MM.1S (cell line): ENCODE data around the gene PRDM1.

ENCODE experiments used
- DNase-seq: peaks from one replicate; pipeline ENCODE4 v3.0.0-alpha.2; 2015
- H2AFZ ChIP-seq: fragments of 300-600 bp; sonication (generic); 2 replicates; pipeline ENCODE4 v1.6.0; 2016; ENCODE audit warnings: antibody characterized with exemption, low read length
- H3F3A ChIP-seq: fragments of 300-600 bp; sonication (generic); 2 replicates; pipeline ENCODE4 v1.6.1; 2016; ENCODE audit warnings: mild to moderate bottlenecking, antibody characterized with exemption, low read length, moderate library complexity, mixed read lengths; ENCODE audit not compliant: insufficient read depth
- H3K27ac ChIP-seq: fragments of 300-600 bp; sonication (generic); 2 replicates; pipeline ENCODE4 v1.5.1; 2016; ENCODE audit warnings: mild to moderate bottlenecking, low read length
- H3K27me3 ChIP-seq: fragments of 300-600 bp; sonication (generic); replicated peaks from 2 replicates; pipeline ENCODE4 v1.6.0; 2016; ENCODE audit warnings: low read length; ENCODE audit not compliant: insufficient read depth
- H3K36me3 ChIP-seq: fragments of 300-600 bp; sonication (generic); replicated peaks from 2 replicates; pipeline ENCODE4 v1.6.1; 2016; ENCODE audit warnings: mild to moderate bottlenecking, low read length, mixed read lengths; ENCODE audit not compliant: insufficient read depth
- H3K4me1 ChIP-seq: fragments of 300-600 bp; sonication (generic); 2 replicates; pipeline ENCODE4 v1.6.1; 2016; ENCODE audit warnings: low read length, mixed read lengths
- H3K4me2 ChIP-seq: fragments of 300-600 bp; sonication (generic); 2 replicates; pipeline ENCODE4 v1.6.0; 2016; ENCODE audit warnings: low read depth, low read length
- H3K4me3 ChIP-seq: fragments of 300-600 bp; sonication (generic); 2 replicates; pipeline ENCODE4 v1.5.1; 2016; ENCODE audit warnings: low read length, mixed read lengths
- H3K79me2 ChIP-seq: fragments of 300-600 bp; sonication (generic); 2 replicates; pipeline ENCODE4 v1.6.1; 2016; ENCODE audit warnings: mixed run types, low read length, mixed read lengths
- H3K9ac ChIP-seq: fragments of 300-600 bp; sonication (generic); 2 replicates; pipeline ENCODE4 v1.6.1; 2016; ENCODE audit warnings: low read length, mixed read lengths
- H3K9me2 ChIP-seq: fragments of 300-600 bp; sonication (generic); replicated peaks from 2 replicates; pipeline ENCODE4 v1.6.1; 2016; ENCODE audit warnings: mild to moderate bottlenecking, low read length, mixed read lengths; ENCODE audit not compliant: insufficient read depth
- H3K9me3 ChIP-seq: fragments of 300-600 bp; sonication (generic); replicated peaks from 2 replicates; pipeline ENCODE4 v1.6.1; 2016; ENCODE audit warnings: mild to moderate bottlenecking, low read length, mixed read lengths; ENCODE audit not compliant: insufficient read depth
- H4K20me1 ChIP-seq: fragments of 300-600 bp; sonication (generic); 2 replicates; pipeline ENCODE4 v1.6.1; 2016; ENCODE audit warnings: mild to moderate bottlenecking, low read length, moderate library complexity, mixed read lengths; ENCODE audit not compliant: insufficient read depth
- EZH2 ChIP-seq: fragments of 300-600 bp; sonication (generic); optimal IDR thresholded peaks from 2 replicates; pipeline ENCODE3; 2017; ENCODE audit warnings: low read depth, mild to moderate bottlenecking, antibody characterized with exemption, low read length, mixed read lengths
- EZH2phosphoT487 ChIP-seq: fragments of 300-600 bp; sonication (generic); IDR thresholded peaks from 2 replicates; pipeline ENCODE4 v1.6.1; 2018; ENCODE audit warnings: antibody characterized with exemption, low read length
- TF ChIP-seq, protein P1 (sequence below): fragments of 300-600 bp; sonication (generic); IDR thresholded peaks from 2 replicates; pipeline ENCODE4 v1.5.1; 2016; ENCODE audit warnings: antibody characterized with exemption, low read length, mixed read lengths

The PRDM1 gene

DNA sequence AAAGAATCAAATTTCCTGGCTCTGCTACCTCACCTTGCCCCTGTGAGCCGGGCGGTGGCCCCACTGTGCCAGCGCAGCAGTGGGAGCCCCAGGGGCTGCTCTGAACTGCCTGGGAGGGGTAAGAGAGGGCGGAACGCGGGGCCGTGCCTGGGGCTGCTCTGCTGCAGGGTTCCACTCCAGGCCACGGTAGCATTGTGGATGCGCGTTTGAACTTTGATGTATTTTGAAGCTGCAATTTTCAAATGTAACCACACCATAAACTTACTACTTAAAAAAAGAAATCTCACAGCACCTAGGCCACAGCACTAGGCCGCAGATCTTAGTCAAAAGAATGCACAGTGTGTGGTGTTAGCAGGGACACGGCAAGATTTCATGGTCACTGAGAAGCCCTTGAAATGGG is 57.5 kb downstream of the PRDM1 start:
- Histone ChIP-seq H3K4me2 (peak overlapping the region; percentile 72; the same call in 1 of the 2 replicates), H3F3A (peaks cover 68% of the 10 kb centered on the region), H2AFZ (no peak overlapping the region), H3K27me3 (no peaks in the 10 kb centered on the region), H3K27ac (peak overlapping the region; percentile 97; the same call in 1 of the 2 replicates), H3K9me2 (no peaks in the 10 kb centered on the region), H3K4me1 (peaks cover 81% of the 10 kb centered on the region), H3K9me3 (no peaks in the 10 kb centered on the region), H4K20me1 (no peaks in the 10 kb centered on the region), H3K4me3 (no peak overlapping the region), H3K36me3 (no peaks in the 10 kb centered on the region), H3K79me2 (peaks cover 21% of the 10 kb centered on the region), H3K9ac (peak overlapping the region; percentile 74; the same call in 1 of the 2 replicates)
- TF ChIP-seq, protein P1, sequence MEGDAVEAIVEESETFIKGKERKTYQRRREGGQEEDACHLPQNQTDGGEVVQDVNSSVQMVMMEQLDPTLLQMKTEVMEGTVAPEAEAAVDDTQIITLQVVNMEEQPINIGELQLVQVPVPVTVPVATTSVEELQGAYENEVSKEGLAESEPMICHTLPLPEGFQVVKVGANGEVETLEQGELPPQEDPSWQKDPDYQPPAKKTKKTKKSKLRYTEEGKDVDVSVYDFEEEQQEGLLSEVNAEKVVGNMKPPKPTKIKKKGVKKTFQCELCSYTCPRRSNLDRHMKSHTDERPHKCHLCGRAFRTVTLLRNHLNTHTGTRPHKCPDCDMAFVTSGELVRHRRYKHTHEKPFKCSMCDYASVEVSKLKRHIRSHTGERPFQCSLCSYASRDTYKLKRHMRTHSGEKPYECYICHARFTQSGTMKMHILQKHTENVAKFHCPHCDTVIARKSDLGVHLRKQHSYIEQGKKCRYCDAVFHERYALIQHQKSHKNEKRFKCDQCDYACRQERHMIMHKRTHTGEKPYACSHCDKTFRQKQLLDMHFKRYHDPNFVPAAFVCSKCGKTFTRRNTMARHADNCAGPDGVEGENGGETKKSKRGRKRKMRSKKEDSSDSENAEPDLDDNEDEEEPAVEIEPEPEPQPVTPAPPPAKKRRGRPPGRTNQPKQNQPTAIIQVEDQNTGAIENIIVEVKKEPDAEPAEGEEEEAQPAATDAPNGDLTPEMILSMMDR: no peak
- TF ChIP-seq EZH2phosphoT487 (no peak), EZH2 (no peak)
- peak; percentile 3 for DNase-seq

DNA sequence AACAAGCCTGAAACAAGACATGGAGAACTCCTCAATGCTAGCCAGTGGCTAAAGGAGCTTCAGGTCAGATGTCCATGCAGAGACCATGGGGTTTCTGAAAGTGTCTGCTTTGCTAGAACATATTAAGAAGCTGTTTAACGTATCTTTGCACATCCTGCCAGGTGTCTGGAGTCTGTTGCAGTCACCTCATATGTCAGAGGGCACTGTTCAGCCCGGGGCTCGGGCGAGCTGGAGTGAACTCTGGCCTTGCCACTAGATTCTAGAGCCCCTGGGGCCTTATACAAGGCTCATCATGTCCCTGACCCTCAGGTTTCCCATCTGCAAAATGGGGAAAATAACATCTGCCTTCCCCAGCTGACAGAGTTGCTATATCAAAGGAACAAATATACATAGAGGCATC is 59.0 kb downstream of the PRDM1 start:
- Histone ChIP-seq H3K9me2 (no peaks in the 10 kb centered on the region), H3K4me3 (peak overlapping the region; percentile 9; the same call in 1 of the 2 replicates), H3K27ac (peak overlapping the region; percentile 94), H3K9ac (peak overlapping the region; percentile 67), H3K79me2 (peaks cover 21% of the 10 kb centered on the region), H3K36me3 (no peaks in the 10 kb centered on the region), H3K4me1 (peaks cover 90% of the 10 kb centered on the region), H3K4me2 (peak overlapping the region; percentile 65), H3F3A (peaks cover 68% of the 10 kb centered on the region), H4K20me1 (no peaks in the 10 kb centered on the region), H3K27me3 (no peaks in the 10 kb centered on the region), H3K9me3 (no peaks in the 10 kb centered on the region), H2AFZ (no peak overlapping the region)
- DNase-seq: peak; percentile 91
- TF ChIP-seq EZH2: no peak
- no peak for TF ChIP-seq EZH2phosphoT487
- TF ChIP-seq, protein P1: no peak

DNA sequence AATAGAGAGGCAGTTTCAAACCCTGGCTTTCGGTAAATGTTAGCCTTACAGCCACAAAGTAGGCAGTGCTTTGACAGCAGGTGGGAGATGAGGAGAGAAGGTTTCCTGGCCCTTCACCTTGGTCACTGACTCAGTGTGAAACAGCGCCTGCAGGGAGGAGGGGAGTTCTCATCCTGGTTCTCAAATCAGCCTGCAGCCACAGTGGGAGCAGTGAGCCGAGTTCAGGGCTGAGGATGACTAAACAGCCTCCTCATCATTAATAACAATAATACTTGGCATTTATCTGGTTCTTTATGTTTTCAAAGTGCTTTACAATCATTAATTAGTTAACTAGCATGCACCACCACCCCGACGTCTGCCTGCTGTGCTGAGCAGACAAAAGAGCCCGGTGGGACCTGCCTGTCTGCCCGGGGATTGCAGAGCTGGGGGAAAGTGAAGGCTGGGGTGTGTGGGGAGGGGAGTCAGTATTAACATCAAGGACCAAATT is 59.6 kb downstream of the PRDM1 start:
- Histone ChIP-seq H3K36me3 (no peaks in the 10 kb centered on the region), H3K27me3 (no peaks in the 10 kb centered on the region), H3K9me3 (no peaks in the 10 kb centered on the region), H3K9ac (peak overlapping the region; percentile 67), H3F3A (peaks cover 65% of the 10 kb centered on the region), H3K4me1 (peaks cover 84% of the 10 kb centered on the region), H3K4me3 (peak overlapping the region; percentile 9; the same call in 1 of the 2 replicates), H3K79me2 (peaks cover 21% of the 10 kb centered on the region), H2AFZ (no peak overlapping the region), H4K20me1 (no peaks in the 10 kb centered on the region), H3K27ac (peak overlapping the region; percentile 94), H3K4me2 (peak overlapping the region; percentile 65), H3K9me2 (no peaks in the 10 kb centered on the region)
- DNase-seq: peak; percentile 87
- TF ChIP-seq, protein P1: no peak
- TF ChIP-seq EZH2phosphoT487: no peak
- no peak for TF ChIP-seq EZH2
